ENCODE measurements around the gene MTPN.

DNA sequence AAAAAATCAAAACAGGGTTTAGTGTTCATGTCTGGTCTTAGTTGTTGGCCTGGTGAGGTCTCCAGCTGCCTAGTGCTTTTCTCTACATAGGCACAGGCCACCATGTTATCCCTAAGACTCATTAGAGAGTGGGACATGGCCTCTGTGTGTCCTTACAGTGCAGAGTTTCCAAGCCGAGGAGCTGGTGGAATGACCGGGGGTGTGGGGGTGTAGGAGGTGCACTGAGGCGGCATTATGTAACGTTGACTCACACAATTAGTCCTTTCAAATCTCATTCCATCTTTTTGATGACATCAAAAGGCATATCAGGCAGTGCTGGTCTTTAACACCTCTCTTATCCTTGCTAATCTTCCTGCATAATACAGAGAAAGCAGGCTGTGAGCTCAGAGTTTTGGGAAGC, 71.3 kb downstream of the MTPN start:
- TF ChIP-seq, protein P1, sequence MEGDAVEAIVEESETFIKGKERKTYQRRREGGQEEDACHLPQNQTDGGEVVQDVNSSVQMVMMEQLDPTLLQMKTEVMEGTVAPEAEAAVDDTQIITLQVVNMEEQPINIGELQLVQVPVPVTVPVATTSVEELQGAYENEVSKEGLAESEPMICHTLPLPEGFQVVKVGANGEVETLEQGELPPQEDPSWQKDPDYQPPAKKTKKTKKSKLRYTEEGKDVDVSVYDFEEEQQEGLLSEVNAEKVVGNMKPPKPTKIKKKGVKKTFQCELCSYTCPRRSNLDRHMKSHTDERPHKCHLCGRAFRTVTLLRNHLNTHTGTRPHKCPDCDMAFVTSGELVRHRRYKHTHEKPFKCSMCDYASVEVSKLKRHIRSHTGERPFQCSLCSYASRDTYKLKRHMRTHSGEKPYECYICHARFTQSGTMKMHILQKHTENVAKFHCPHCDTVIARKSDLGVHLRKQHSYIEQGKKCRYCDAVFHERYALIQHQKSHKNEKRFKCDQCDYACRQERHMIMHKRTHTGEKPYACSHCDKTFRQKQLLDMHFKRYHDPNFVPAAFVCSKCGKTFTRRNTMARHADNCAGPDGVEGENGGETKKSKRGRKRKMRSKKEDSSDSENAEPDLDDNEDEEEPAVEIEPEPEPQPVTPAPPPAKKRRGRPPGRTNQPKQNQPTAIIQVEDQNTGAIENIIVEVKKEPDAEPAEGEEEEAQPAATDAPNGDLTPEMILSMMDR (IDR thresholded peaks at IDR 0.05 in 4 of 5, conservative IDR thresholded peaks at IDR 0.05 in 1 of 5): no peak
- TF ChIP-seq POLR2A (IDR thresholded peaks at IDR 0.05): no peak

Measured in gastrocnemius medialis (tissue), 4 donors.